NCI-H460 (cell line): ENCODE measurements around the gene ATP2B2. TPM values are rescaled to one million over a fixed set of nuclear protein-coding genes. Genes with fewer than 3 reads are reported as not detected.

ENCODE experiments used
- DNase-seq: peaks from one replicate; pipeline ENCODE4 v3.0.0-alpha.2; 2016; ENCODE audit warnings: low read depth; ENCODE audit errors: extremely low read depth
- total RNA-seq: library from RNA; depleted of rRNA; stranded (reverse); fragments of >200 nt; shearing (Covaris generic); gene quantifications from 2 replicates; pipeline ENCODE4 v1.2.3, GENCODE V29; 2014

The ATP2B2 gene
- total RNA-seq, 1 experiment from 2014 or later = not detected

- no peak for DNase-seq
Observed at GRCh38 chr3:10473581-10474274, 31.7 kb downstream of the ATP2B2 start.

GRCh38 chr3:10472877-10473440 is 32.4 kb downstream of the ATP2B2 start:
- no peak for DNase-seq

GRCh38 chr3:10471054-10471688 is 34.2 kb downstream of the ATP2B2 start:
- DNase-seq = no peak

GRCh38 chr3:10470120-10471053 is 35.0 kb downstream of the ATP2B2 start:
- no peak for DNase-seq

GRCh38 chr3:10469441-10470119 is 35.8 kb downstream of the ATP2B2 start:
- DNase-seq = no peak

GRCh38 chr3:10468613-10469354 is 36.6 kb downstream of the ATP2B2 start:
- no peak for DNase-seq

- no peak for DNase-seq
Observed at GRCh38 chr3:10467904-10468612, 37.3 kb downstream of the ATP2B2 start.

GRCh38 chr3:10467204-10467603 is 38.2 kb downstream of the ATP2B2 start:
- no peak for DNase-seq

GRCh38 chr3:10466186-10466585 is 39.2 kb downstream of the ATP2B2 start:
- DNase-seq = no peak

- no peak for DNase-seq
Observed at GRCh38 chr3:10465161-10465560, 40.2 kb downstream of the ATP2B2 start.

- no peak for DNase-seq
Observed at GRCh38 chr3:10463533-10464434, 41.6 kb downstream of the ATP2B2 start.

GRCh38 chr3:10462641-10463532 is 42.5 kb downstream of the ATP2B2 start:
- no peak for DNase-seq

GRCh38 chr3:10460951-10461545 is 44.3 kb downstream of the ATP2B2 start:
- DNase-seq = no peak

GRCh38 chr3:10459954-10460754 is 45.2 kb downstream of the ATP2B2 start:
- peak; percentile 69 for DNase-seq

GRCh38 chr3:10457560-10457959 is 47.8 kb downstream of the ATP2B2 start:
- no peak for DNase-seq

GRCh38 chr3:10456981-10457380 is 48.4 kb downstream of the ATP2B2 start:
- DNase-seq = no peak
